ENCODE results near the gene NTN1. TPM values are rescaled to one million over a fixed set of nuclear protein-coding genes. Genes with fewer than 3 reads are reported as not detected.

NTN1 gene
- total RNA-seq, 1 experiment from 2014 or later, result 1.2 TPM

DNA sequence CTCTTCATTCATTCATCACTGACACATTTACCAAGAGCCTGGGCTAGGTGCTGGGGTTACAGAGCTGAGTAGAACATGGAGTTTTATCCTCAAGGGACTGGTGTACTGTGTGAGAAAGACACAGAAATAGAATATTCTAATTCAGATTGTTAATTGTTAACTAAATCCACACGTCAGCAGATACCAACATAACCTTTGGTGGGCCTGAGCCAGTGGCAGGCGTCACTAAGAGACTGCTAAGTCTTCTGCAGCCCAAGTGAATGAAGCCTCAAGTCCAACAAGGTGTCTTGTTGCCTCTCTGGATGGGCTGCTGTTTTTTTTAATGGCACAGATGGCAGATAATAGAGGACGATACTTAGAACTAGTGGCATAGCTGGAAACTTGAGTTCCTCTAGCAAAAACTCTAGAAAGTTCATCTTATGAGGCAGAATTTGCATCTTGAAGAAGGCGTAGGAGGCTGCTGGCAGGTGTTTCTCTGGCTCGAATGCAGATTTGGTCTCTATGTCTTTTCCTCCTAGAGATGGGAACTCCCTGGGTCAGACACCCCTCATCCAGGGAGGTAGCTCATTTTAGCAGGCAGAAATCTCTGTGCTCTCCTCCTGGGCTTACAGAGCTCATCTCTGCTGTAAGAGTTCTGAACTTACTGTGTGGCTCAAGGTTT, 179.5 kb downstream of the NTN1 start:
- Mint-ChIP-seq H3K27ac (no peak overlapping the region), H3K27me3 (ENCODE audit: low read depth) (peaks cover 4% of the 10 kb centered on the region), H3K9me3 (peaks cover 0 to 5% of the 10 kb centered on the region in 2 experiments; a peak in 2 of 5 replicates), H3K36me3 (ENCODE audit: insufficient read depth in 1 of 3, low read depth in 3 of 3) (peaks cover 0 to 5% (median 2%) of the 10 kb centered on the region in 3 experiments; a peak in 2 of 7 replicates), H3K4me1 (peaks cover 26 to 27% of the 10 kb centered on the region in 2 experiments), H3K4me3 (no peak overlapping the region)
- Histone ChIP-seq H3T11ph (ENCODE audit: low read length) (no peak overlapping the region), H3K23ac (ENCODE audit: insufficient read length, low read depth, low read length) (no peak overlapping the region), H3K27ac (ENCODE audit: insufficient read length, low read depth, low read length) (no peak overlapping the region), H3K4me1 (ENCODE audit: insufficient read depth, low read length) (no peaks in the 10 kb centered on the region; the same call in 1 of the 2 replicates), H2AFZ (ENCODE audit: low read length) (no peak overlapping the region), H2AK5ac (ENCODE audit: insufficient read length, low read length) (no peak overlapping the region), H3K14ac (ENCODE audit: insufficient read depth, low read length) (no peak overlapping the region), H4K20me1 (ENCODE audit: control insufficient read depth, insufficient read depth, insufficient read length) (no peaks in the 10 kb centered on the region), H3K79me1 (ENCODE audit: insufficient read depth, low read depth, low read length, poor library complexity, severe bottlenecking) (no peaks in the 10 kb centered on the region), H3K56ac (ENCODE audit: insufficient read length, low read depth, low read length) (no peak overlapping the region), H3K9me3 (ENCODE audit: control insufficient read depth, low read depth, low read length) (no peaks in the 10 kb centered on the region), H4K91ac (ENCODE audit: insufficient read length, low read depth, low read length) (no peak overlapping the region), H3K23me2 (ENCODE audit: insufficient read length, low read depth, low read length, poor library complexity, severe bottlenecking) (no peaks in the 10 kb centered on the region), H3K79me2 (ENCODE audit: insufficient read depth, low read length) (no peaks in the 10 kb centered on the region), H2BK5ac (ENCODE audit: insufficient read length, low read length) (no peak overlapping the region), H3K4ac (ENCODE audit: low read depth, low read length) (no peak overlapping the region), H2BK120ac (ENCODE audit: low read depth, low read length, poor library complexity, severe bottlenecking) (no peak overlapping the region), H3K18ac (ENCODE audit: insufficient read length, low read depth, low read length) (no peak overlapping the region), H4K8ac (replicated peaks; ENCODE audit: insufficient read length, low read depth, low read length) (no peak overlapping the region), H3K9ac (ENCODE audit: extremely low read depth, insufficient read length, low read length) (no peak overlapping the region), H3K4me2 (ENCODE audit: insufficient read depth, insufficient read length, low read length) (no peak overlapping the region), H4K5ac (ENCODE audit: insufficient read length, low read depth, low read length) (no peak overlapping the region), H2BK20ac (ENCODE audit: low read depth, low read length, poor library complexity, severe bottlenecking) (no peak overlapping the region), H3K27me3 (ENCODE audit: insufficient read depth, low read length) (no peaks in the 10 kb centered on the region), H2BK15ac (ENCODE audit: low read depth, low read length) (no peak overlapping the region), H2BK12ac (ENCODE audit: insufficient read length, low read depth, low read length) (no peak overlapping the region)
- whole genome bisulfite sequencing (ENCODE audit: extremely low coverage, insufficient read length, low lambda C conversion rate), result no CpG with 5 or more reads among the region's 5 CpGs
- no peak for DNase-seq
- TF ChIP-seq, protein P1, sequence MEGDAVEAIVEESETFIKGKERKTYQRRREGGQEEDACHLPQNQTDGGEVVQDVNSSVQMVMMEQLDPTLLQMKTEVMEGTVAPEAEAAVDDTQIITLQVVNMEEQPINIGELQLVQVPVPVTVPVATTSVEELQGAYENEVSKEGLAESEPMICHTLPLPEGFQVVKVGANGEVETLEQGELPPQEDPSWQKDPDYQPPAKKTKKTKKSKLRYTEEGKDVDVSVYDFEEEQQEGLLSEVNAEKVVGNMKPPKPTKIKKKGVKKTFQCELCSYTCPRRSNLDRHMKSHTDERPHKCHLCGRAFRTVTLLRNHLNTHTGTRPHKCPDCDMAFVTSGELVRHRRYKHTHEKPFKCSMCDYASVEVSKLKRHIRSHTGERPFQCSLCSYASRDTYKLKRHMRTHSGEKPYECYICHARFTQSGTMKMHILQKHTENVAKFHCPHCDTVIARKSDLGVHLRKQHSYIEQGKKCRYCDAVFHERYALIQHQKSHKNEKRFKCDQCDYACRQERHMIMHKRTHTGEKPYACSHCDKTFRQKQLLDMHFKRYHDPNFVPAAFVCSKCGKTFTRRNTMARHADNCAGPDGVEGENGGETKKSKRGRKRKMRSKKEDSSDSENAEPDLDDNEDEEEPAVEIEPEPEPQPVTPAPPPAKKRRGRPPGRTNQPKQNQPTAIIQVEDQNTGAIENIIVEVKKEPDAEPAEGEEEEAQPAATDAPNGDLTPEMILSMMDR (conservative IDR thresholded peaks at IDR 0.05), result no peak
